Articular chondrocyte of knee joint (primary cell): ENCODE measurements around the gene MTMR4. TPM values are rescaled to one million over a fixed set of nuclear protein-coding genes. Genes with fewer than 3 reads are reported as not detected.

Experiments
- total RNA-seq: library from RNA; depleted of rRNA; stranded (reverse); fragments of >200 nt; gene quantifications from 2 replicates; pipeline ENCODE4 v1.2.3, GENCODE V29; 2012

The MTMR4 gene
- total RNA-seq, result 36.3 and 36.8 TPM in 2 replicates

GRCh38 chr17:58513965-58514769, at the start of gene MTMR4:
TSS of gene MTMR4 (minus strand) at chr17:58514638. CDS start at chr17:58514407, 231 bp downstream.

GRCh38 chr17:58487589-58488427, 26.6 kb downstream of the MTMR4 start, which contains the start of gene HSF5:
TSS of gene HSF5 (minus strand) at chr17:58488408. CDS start at chr17:58488274, 134 bp downstream.

Other genes with a start within 250 kb of the MTMR4 start
- gene MPO, start 233.7 kb downstream of the MTMR4 start, total RNA-seq, result 0.11 and 0.26 TPM in 2 replicates
- gene TSPOAP1, start 185.8 kb downstream of the MTMR4 start, total RNA-seq, result 0.76 and 2.9 TPM in 2 replicates
- gene SUPT4H1, start 162.4 kb downstream of the MTMR4 start, total RNA-seq, result 38.2 and 44.0 TPM in 2 replicates
- gene RNF43, start 97.1 kb downstream of the MTMR4 start, total RNA-seq, result 0.26 TPM in 1 of 2 replicates, not detected in the other
- 0.13 TPM in 1 of 2 replicates, not detected in the other for gene HSF5, start 26.2 kb downstream of the MTMR4 start, total RNA-seq
- gene TEX14, start 177.4 kb upstream of the MTMR4 start, total RNA-seq, result under 0.01 TPM in 1 of 2 replicates, not detected in the other
- 17.4 and 25.0 TPM in 2 replicates for gene RAD51C, start 178.0 kb upstream of the MTMR4 start, total RNA-seq
- gene PPM1E, start 241.2 kb upstream of the MTMR4 start, total RNA-seq, result under 0.01 TPM in 1 of 2 replicates, not detected in the other